ENCODE data around the gene PDE1C.

PDE1C gene

DNA sequence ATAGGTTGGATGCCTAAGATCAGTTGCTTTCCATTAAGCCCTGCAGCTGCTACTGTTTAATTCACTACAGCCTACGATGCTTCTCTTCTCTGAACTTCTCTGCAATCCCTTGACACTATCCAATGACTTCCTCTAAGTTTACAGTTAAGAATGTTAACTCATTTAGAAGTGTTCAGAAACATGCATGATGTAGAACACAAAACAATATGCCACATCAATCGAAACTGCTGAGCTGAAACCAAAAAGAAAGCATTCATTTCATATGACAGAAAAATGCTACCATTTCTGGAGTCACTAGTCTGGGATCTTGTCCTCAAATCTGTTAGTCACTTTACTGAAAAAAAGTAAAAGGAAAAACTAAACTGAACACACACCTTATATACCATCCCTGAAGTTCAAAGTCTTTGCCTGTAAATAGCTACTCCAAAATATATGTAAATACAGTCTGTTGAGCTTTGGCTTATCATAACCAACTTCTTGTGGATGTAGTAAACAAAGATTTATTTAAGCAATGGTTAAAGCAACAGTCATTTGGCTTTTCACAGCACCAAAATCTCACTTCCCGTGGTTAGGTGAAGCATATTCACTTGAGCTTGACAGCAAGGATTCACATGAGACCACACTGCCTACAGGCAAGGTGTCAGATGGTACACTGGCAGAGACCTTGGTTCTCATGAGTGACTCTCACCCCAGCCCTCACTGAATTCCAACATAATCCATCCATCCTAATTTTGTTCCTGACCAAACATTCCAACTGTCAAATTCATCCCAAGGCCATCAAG is 196.2 kb downstream of the PDE1C start:
- no peak overlapping the region for H3K27ac ChIP-seq (ENCODE audit: low read depth, low read length)

DNA sequence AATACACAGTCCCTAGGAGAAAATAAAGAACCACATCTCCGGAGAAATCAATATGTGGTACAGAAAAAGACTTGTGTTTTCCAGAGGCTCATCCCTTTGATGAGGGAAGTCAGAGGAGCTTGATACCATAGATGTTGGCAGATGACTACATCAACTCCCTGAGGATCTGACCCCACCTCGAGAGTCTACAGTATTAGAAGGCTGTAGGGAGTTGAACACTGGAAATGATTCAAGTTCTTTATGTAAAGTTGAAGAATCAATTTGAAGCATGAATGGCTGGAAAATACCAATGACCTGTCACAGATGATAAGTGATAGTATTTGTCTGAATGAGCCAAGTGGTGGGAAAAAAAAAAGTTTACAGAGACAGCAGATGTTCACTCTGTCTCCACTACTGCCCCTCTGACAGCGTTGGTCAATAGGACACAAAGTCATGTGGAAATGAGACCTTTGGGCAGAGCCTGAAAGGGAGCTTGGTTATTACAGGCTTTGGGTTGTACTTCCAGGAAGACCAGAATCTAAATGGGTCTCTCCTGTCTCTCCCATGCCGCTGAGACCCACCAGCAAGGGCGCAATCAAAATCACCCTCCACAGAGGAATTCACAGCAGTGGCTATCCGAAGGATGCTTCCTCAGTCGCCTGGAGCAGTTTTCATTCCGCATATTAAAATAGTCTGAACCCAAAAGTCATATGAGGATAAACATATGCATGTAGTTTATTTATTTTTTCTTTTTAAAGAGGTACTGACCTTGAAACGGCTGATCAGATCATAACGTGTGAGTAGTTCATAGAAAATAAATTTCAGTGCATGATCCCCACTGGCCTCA is 197.4 kb downstream of the PDE1C start:
- Histone ChIP-seq H3K4me3 (ENCODE audit: low read depth, low read length) (no peak overlapping the region), H3K36me3 (ENCODE audit: control insufficient read depth, insufficient read depth, low read length) (no peaks in the 10 kb centered on the region), H3K27ac (ENCODE audit: low read depth, low read length) (no peak overlapping the region), H3K9me3 (ENCODE audit: control insufficient read depth, insufficient read depth, low read depth, low read length) (no peaks in the 10 kb centered on the region), H3K4me1 (ENCODE audit: control insufficient read depth, insufficient read depth, low read length) (no peaks in the 10 kb centered on the region; the same call in 1 of the 2 replicates), H3K9ac (ENCODE audit: low read length) (no peak overlapping the region), H3K27me3 (ENCODE audit: control insufficient read depth, insufficient read depth, low read length) (no peaks in the 10 kb centered on the region; the same call in 1 of the 2 replicates)

More for the DNA sequence above, 196.2 kb downstream of the PDE1C start:
- no peak overlapping the region for H3K4me3 ChIP-seq (ENCODE audit: low read depth, low read length)
- no peaks in the 10 kb centered on the region for H3K9me3 ChIP-seq (ENCODE audit: control insufficient read depth, insufficient read depth, low read depth, low read length)
- no peaks in the 10 kb centered on the region for H3K36me3 ChIP-seq (ENCODE audit: control insufficient read depth, insufficient read depth, low read length)
- H3K4me1 ChIP-seq (ENCODE audit: control insufficient read depth, insufficient read depth, low read length), result no peaks in the 10 kb centered on the region; the same call in 1 of the 2 replicates
- no peak overlapping the region for H3K9ac ChIP-seq (ENCODE audit: low read length)
- H3K27me3 ChIP-seq (ENCODE audit: control insufficient read depth, insufficient read depth, low read length), result no peaks in the 10 kb centered on the region; the same call in 1 of the 2 replicates

DNA sequence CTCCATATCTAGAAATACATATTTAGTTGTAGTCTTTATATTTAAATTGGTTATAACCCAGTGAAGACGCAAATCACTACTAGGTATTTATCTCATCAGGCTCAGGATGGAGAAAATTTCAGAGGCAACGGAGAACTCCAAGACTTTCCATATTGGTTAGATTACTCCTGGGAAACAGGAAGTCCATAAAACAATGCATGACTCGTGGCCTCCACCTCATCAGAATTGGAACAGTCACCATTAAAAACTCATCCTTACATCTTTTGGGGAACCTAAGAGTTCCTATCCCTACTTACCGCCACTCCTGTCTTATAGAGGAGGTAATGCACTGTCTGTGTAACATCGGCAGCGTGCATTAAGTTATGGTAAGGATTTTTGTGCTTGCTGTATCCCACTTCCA is 205.6 kb downstream of the PDE1C start:
- no peaks in the 10 kb centered on the region; the same call in 1 of the 2 replicates for H3K27me3 ChIP-seq (ENCODE audit: control insufficient read depth, insufficient read depth, low read length)
- H3K4me1 ChIP-seq (ENCODE audit: control insufficient read depth, insufficient read depth, low read length), result no peaks in the 10 kb centered on the region
- H3K9me3 ChIP-seq (ENCODE audit: control insufficient read depth, insufficient read depth, low read depth, low read length), result no peaks in the 10 kb centered on the region
- H3K9ac ChIP-seq (ENCODE audit: low read length), result no peak overlapping the region
- no peak overlapping the region for H3K4me3 ChIP-seq (ENCODE audit: low read depth, low read length)
- H3K27ac ChIP-seq (ENCODE audit: low read depth, low read length), result no peak overlapping the region
- H3K36me3 ChIP-seq (ENCODE audit: control insufficient read depth, insufficient read depth, low read length), result no peaks in the 10 kb centered on the region

DNA sequence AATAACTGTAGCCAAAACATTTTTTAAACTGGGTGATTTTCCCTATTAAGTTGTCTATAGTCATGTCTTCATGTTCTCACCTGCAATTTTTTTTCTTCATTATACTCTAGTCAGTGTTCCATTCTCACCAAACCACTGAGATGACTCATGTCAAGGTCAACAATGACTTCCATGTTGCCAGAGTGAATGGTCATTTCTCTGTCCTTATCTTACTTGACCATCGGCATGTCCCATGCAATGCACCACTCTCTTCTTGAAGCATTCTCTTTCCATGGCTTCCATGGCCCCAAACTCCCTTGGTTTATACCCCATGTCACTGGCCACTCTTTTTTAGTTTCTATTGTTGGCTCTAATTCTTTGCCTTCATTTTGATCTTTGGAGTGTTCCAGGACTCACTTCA is 209.3 kb downstream of the PDE1C start:
- Histone ChIP-seq H3K4me1 (ENCODE audit: control insufficient read depth, insufficient read depth, low read length) (peaks cover 5% of the 10 kb centered on the region; the same call in 1 of the 2 replicates), H3K27ac (ENCODE audit: low read depth, low read length) (no peak overlapping the region), H3K27me3 (ENCODE audit: control insufficient read depth, insufficient read depth, low read length) (peaks cover 12% of the 10 kb centered on the region; the same call in 1 of the 2 replicates), H3K36me3 (ENCODE audit: control insufficient read depth, insufficient read depth, low read length) (no peaks in the 10 kb centered on the region), H3K4me3 (ENCODE audit: low read depth, low read length) (no peak overlapping the region), H3K9me3 (ENCODE audit: control insufficient read depth, insufficient read depth, low read depth, low read length) (no peaks in the 10 kb centered on the region), H3K9ac (ENCODE audit: low read length) (no peak overlapping the region)

GRCh38 chr7:31858055-31858454 is 212.2 kb downstream of the PDE1C start:
- Histone ChIP-seq H3K9ac (ENCODE audit: low read length) (no peak overlapping the region), H3K4me1 (ENCODE audit: control insufficient read depth, insufficient read depth, low read length) (peaks cover 8% of the 10 kb centered on the region; the same call in 1 of the 2 replicates), H3K4me3 (ENCODE audit: low read depth, low read length) (no peak overlapping the region), H3K27ac (ENCODE audit: low read depth, low read length) (no peak overlapping the region), H3K36me3 (ENCODE audit: control insufficient read depth, insufficient read depth, low read length) (no peaks in the 10 kb centered on the region), H3K27me3 (ENCODE audit: control insufficient read depth, insufficient read depth, low read length) (peaks cover 12% of the 10 kb centered on the region; the same call in 1 of the 2 replicates), H3K9me3 (ENCODE audit: control insufficient read depth, insufficient read depth, low read depth, low read length) (no peaks in the 10 kb centered on the region)

DNA sequence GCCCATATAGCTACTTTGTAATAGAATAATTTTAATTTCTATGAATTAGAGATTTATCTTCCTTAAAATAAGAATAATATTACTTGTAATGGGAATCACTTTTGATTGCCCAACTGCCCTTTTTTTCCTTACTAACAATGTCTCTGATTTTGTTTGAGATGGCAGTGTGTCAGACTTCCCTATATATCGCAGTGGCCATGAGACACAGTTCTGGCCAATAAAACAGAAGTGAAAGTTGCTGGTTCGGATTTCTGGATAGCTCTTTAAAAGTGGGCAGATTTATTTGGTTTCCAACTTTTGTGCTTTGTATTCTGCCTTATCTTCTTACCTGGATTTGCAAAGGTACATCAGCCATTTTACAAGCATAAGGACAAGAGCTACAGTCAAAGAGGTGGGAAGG is 213.0 kb downstream of the PDE1C start:
- peaks cover 8% of the 10 kb centered on the region; the same call in 1 of the 2 replicates for H3K4me1 ChIP-seq (ENCODE audit: control insufficient read depth, insufficient read depth, low read length)

GRCh38 chr7:31856337-31856736 is 213.9 kb downstream of the PDE1C start:
- Histone ChIP-seq H3K9me3 (ENCODE audit: control insufficient read depth, insufficient read depth, low read depth, low read length) (no peaks in the 10 kb centered on the region), H3K27ac (ENCODE audit: low read depth, low read length) (no peak overlapping the region), H3K4me1 (ENCODE audit: control insufficient read depth, insufficient read depth, low read length) (peaks cover 8% of the 10 kb centered on the region; the same call in 1 of the 2 replicates), H3K27me3 (ENCODE audit: control insufficient read depth, insufficient read depth, low read length) (peaks cover 12% of the 10 kb centered on the region; the same call in 1 of the 2 replicates), H3K4me3 (ENCODE audit: low read depth, low read length) (no peak overlapping the region), H3K36me3 (ENCODE audit: control insufficient read depth, insufficient read depth, low read length) (no peaks in the 10 kb centered on the region), H3K9ac (ENCODE audit: low read length) (no peak overlapping the region)

More for the DNA sequence above, 213.0 kb downstream of the PDE1C start:
- no peak overlapping the region for H3K27ac ChIP-seq (ENCODE audit: low read depth, low read length)
- no peaks in the 10 kb centered on the region for H3K9me3 ChIP-seq (ENCODE audit: control insufficient read depth, insufficient read depth, low read depth, low read length)
- peaks cover 12% of the 10 kb centered on the region; the same call in 1 of the 2 replicates for H3K27me3 ChIP-seq (ENCODE audit: control insufficient read depth, insufficient read depth, low read length)
- H3K9ac ChIP-seq (ENCODE audit: low read length), result no peak overlapping the region
- no peak overlapping the region for H3K4me3 ChIP-seq (ENCODE audit: low read depth, low read length)
- H3K36me3 ChIP-seq (ENCODE audit: control insufficient read depth, insufficient read depth, low read length), result no peaks in the 10 kb centered on the region

DNA sequence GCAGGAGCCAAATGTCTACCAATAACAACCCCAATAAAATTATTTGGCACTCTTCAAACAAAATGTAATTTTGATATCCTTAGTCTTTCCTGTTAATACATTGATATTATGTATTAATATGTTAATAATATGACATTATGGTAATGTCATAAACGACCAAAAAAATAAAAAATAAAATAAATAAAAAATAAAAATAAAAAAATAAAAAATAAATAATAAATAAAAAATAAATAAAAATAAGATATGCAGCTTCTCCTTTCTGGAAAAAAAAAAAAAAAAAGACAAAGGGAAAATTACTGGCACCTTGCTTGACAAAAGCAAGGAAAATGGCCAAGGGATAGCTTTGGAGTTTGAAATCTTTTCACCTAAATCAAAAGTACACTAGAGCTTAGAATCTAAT is 214.7 kb downstream of the PDE1C start:
- no peak overlapping the region for H3K4me3 ChIP-seq (ENCODE audit: low read depth, low read length)
- no peaks in the 10 kb centered on the region for H3K36me3 ChIP-seq (ENCODE audit: control insufficient read depth, insufficient read depth, low read length)
- no peak overlapping the region for H3K9ac ChIP-seq (ENCODE audit: low read length)
- H3K4me1 ChIP-seq (ENCODE audit: control insufficient read depth, insufficient read depth, low read length), result peaks cover 12% of the 10 kb centered on the region; the same call in 1 of the 2 replicates
- H3K9me3 ChIP-seq (ENCODE audit: control insufficient read depth, insufficient read depth, low read depth, low read length), result no peaks in the 10 kb centered on the region
- no peak overlapping the region for H3K27ac ChIP-seq (ENCODE audit: low read depth, low read length)
- H3K27me3 ChIP-seq (ENCODE audit: control insufficient read depth, insufficient read depth, low read length), result peaks cover 12% of the 10 kb centered on the region; the same call in 1 of the 2 replicates

DNA sequence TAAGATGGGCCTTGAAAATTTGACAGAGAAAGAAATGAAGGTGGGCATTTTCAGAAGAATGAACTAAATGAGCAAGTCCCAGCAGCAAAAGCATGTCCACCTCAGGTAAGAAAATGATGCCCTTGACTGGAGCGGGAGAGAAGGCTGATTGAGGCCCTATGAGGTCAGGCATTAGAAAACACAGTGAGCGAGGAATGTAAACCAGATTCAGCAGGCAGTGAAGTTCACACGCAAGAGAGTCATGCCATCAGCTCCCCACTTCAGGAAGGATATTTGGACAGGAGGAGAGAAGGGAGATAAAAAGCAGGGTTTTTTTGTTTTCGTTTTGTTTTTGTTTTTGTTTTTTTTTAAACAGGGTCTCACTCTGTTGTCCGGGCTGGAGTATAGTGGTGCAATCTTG is 216.8 kb downstream of the PDE1C start:
- Histone ChIP-seq H3K36me3 (ENCODE audit: control insufficient read depth, insufficient read depth, low read length) (no peaks in the 10 kb centered on the region), H3K4me3 (ENCODE audit: low read depth, low read length) (no peak overlapping the region), H3K27me3 (ENCODE audit: control insufficient read depth, insufficient read depth, low read length) (peaks cover 12% of the 10 kb centered on the region; the same call in 1 of the 2 replicates), H3K27ac (ENCODE audit: low read depth, low read length) (no peak overlapping the region), H3K4me1 (ENCODE audit: control insufficient read depth, insufficient read depth, low read length) (peaks cover 12% of the 10 kb centered on the region; the same call in 1 of the 2 replicates), H3K9me3 (ENCODE audit: control insufficient read depth, insufficient read depth, low read depth, low read length) (no peaks in the 10 kb centered on the region), H3K9ac (ENCODE audit: low read length) (no peak overlapping the region)

DNA sequence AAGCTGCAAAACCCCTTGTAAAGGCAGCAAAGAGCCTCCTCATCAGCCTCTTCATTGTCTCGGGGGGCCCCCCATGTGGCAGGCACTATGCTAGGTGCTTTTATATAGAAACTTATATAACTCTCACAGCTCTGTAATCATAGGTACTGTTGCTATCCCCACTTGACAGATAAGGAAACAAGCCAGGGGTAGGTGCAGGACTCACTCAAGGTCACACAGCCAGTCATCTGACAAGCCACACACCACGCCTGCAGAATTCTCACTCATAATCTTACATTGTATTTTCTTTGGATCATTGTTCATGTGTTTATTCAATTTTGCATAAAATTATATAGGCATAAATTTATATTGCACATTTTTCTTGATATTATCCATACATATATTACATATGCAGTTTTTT is 217.7 kb downstream of the PDE1C start:
- Histone ChIP-seq H3K9me3 (ENCODE audit: control insufficient read depth, insufficient read depth, low read depth, low read length) (no peaks in the 10 kb centered on the region), H3K4me1 (ENCODE audit: control insufficient read depth, insufficient read depth, low read length) (peaks cover 12% of the 10 kb centered on the region; the same call in 1 of the 2 replicates), H3K27ac (ENCODE audit: low read depth, low read length) (no peak overlapping the region), H3K27me3 (ENCODE audit: control insufficient read depth, insufficient read depth, low read length) (peaks cover 11% of the 10 kb centered on the region; the same call in 1 of the 2 replicates), H3K4me3 (ENCODE audit: low read depth, low read length) (no peak overlapping the region), H3K9ac (ENCODE audit: low read length) (no peak overlapping the region), H3K36me3 (ENCODE audit: control insufficient read depth, insufficient read depth, low read length) (no peaks in the 10 kb centered on the region)

Data from HUES6 (cell line).